HG03520 (cell line): Measurements from ENCODE around the gene SDK2.

Experiments
- ATAC-seq: cut with Tn5 transposase; IDR thresholded peaks from one replicate; pipeline ENCODE4 v1.9.1; 2021; ENCODE audit warnings: mild to moderate bottlenecking, moderate library complexity; ENCODE audit not compliant: unreplicated experiment

The SDK2 gene

DNA sequence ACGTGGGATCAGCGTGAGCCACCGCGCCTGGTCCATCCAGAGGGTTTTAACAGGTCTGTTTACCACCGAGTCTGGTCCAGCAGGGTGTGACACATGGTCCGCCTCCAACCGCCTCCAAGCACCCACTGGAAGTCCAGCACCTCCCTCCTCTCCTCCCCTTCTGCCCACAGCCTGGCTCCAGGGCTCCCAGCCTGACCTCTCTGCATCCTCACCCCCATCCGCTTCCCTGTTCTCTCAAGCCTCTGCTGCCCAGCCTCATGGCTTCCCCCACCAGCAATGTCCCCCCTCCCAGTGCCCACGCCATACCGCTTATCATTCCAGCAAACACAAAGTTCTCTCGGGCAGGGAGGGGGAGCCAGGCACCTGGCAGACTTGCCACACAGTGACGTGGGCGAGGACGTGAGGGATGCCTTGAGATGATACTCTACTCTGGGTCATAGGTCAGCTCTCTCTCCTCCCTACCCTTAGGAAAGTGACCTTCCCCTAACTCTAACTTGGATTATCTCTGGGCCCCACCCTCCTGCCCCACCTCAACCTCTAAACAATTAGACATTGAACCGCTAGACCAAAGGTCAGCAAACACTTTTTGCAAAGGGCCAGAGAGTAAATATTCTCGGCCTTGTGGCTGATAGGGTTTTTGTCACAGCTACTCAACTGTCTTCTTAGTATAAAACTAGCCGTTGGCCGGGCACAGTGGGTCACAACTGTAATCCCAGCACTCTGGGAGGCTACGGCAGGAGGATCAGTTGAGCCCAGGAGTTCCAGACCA, 355.5 kb downstream of the SDK2 start:
- ATAC-seq, result no peak

DNA sequence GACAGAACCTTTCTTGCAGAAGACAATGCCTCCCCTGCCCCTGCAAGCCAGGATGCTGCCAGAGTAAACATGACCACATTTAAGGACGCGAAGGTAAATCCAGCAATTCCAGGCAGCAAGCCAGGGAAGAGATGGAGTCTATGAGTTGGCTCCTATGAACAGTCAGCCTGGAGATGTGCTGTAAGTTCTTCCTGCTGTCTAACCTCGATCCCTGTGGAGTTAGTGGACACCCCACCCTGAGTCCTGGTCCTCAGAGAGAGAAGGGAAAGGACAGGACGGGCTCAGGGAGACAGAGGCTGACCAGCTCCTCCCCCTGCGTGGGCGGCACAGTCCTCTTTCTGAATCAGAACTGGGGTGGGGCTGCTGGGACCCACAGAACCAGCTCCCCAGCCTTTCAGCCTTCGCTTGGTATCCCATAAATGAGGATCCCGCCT, 357.4 kb downstream of the SDK2 start:
- no peak for ATAC-seq

- no peak for ATAC-seq
These were observed 358.1 kb downstream of the SDK2 start for GRCh38 chr17:73285916-73286862.

DNA sequence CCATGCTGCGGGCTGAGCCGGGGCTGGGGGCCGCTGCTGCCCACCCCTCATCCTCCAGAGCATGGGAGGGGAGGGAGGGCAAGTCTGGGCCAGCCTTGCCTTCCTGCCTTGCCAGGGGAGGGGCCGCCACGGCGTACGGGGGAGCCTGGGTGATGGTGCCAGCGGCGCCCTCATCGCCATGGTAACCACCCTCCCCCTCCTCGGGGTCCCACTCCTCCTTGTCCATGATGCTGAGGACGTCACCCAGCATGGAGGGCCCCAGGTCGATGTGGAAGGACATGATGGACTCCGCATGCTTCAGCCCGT, 358.7 kb downstream of the SDK2 start:
- no peak for ATAC-seq

- ATAC-seq, result no peak
These were observed 359.2 kb downstream of the SDK2 start for GRCh38 chr17:73284906-73285602.
